Measurements from ENCODE around the gene TMEM123. TPM values are rescaled to one million over a fixed set of nuclear protein-coding genes. Genes with fewer than 3 reads are reported as not detected.
A peak's percentile ranks its signal among the peaks of the same experiment; 100 is the strongest.

The TMEM123 gene
- total and polyA plus RNA-seq, 2 donors (not counting 1 experiment from before 2014, with no cell fraction given) = 36.7 to 422 TPM

- Mint-ChIP-seq H3K27ac (no peak overlapping the region), H3K9me3 (ENCODE audit: insufficient read depth) (peaks cover 5% of the 10 kb centered on the region), H3K4me1 (peaks cover 53% of the 10 kb centered on the region), H3K4me3 (peak overlapping the region; percentile 55), H3K27me3 (no peaks in the 10 kb centered on the region)
- no peak overlapping the region for H3K27ac ChIP-seq (ENCODE audit: low read length in 2 of 2)
- no peak overlapping the region for H2AFZ ChIP-seq (ENCODE audit: insufficient read depth, low read depth, low read length, poor library complexity, severe bottlenecking)
- POLR2A ChIA-PET = no interaction called here
- H3K4me2 ChIP-seq (replicated peaks; ENCODE audit: low read depth, low read length, poor library complexity, severe bottlenecking) = no peak overlapping the region
- 100% methylated on average over 1 of the region's 2 CpGs for WGBS (ENCODE audit: insufficient coverage)
- H3K79me2 ChIP-seq (ENCODE audit: control insufficient read depth, insufficient read depth, low read length) = peaks cover 96% of the 10 kb centered on the region
- ATAC-seq (ENCODE audit: low read depth) (no peak), DNase-seq (no peak)
- no peaks in the 10 kb centered on the region for H3K27me3 ChIP-seq (replicated peaks in 1 of 4; ENCODE audit: control extremely low read depth in 1 of 4, control insufficient read depth in 3 of 4, insufficient read depth in 4 of 4, low read length in 3 of 4)
- TF ChIP-seq EZH2 (IDR thresholded peaks at IDR 0.05; ENCODE audit: borderline replicate concordance, insufficient read depth, low read depth, low read length, poor library complexity, severe bottlenecking) (no peak), CTCF (IDR thresholded peaks at IDR 0.05) (no peak)
- peaks cover 28% of the 10 kb centered on the region for H4K20me1 ChIP-seq (ENCODE audit: control insufficient read depth, insufficient read depth, low read length, poor library complexity, severe bottlenecking)
- CTCF ChIA-PET = interaction anchor here (2.1 kb wide), 1 partner anchor 24 kb away, joined by 9 read pairs; no protein-coding TSS in a partner anchor
- H3K4me3 ChIP-seq (ENCODE audit: control extremely low read depth in 1 of 5, extremely low read depth in 1 of 5, insufficient read depth in 1 of 5, low read depth in 2 of 5, low read length in 4 of 5) = no peak overlapping the region
- H3K9me3 ChIP-seq (ENCODE audit: control extremely low read depth in 1 of 3, control insufficient read depth in 2 of 3, insufficient read depth in 1 of 3, low read length in 2 of 3) = peaks cover 0 to 6% (median 4%) of the 10 kb centered on the region in 3 donors
- peaks cover 0 to 2% of the 10 kb centered on the region in 2 experiments for H3K36me3 ChIP-seq (replicated peaks in 1 of 2; ENCODE audit: control extremely low read depth in 1 of 2, control insufficient read depth in 1 of 2, extremely low read depth in 1 of 2, insufficient read depth in 2 of 2, low read length in 1 of 2)
- H3K4me1 ChIP-seq (ENCODE audit: control insufficient read depth in 2 of 2, insufficient read depth in 2 of 2, low read length in 2 of 2) = peaks cover 12 to 18% of the 10 kb centered on the region in 2 donors
- H3K9ac ChIP-seq (ENCODE audit: low read length) = no peak overlapping the region
- intact Hi-C loops (cut with micrococcal nuclease) = no loop called here
Measured at GRCh38 chr11:102414559-102414958, 38.0 kb downstream of the TMEM123 start.

GRCh38 chr11:102413497-102413896 is 39.1 kb downstream of the TMEM123 start:
- 79% methylated on average over 4 of the region's 4 CpGs for WGBS (ENCODE audit: insufficient coverage)
- Histone ChIP-seq H3K27me3 (replicated peaks in 1 of 4; ENCODE audit: control extremely low read depth in 1 of 4, control insufficient read depth in 3 of 4, insufficient read depth in 4 of 4, low read length in 3 of 4) (no peaks in the 10 kb centered on the region), H3K4me2 (replicated peaks; ENCODE audit: low read depth, low read length, poor library complexity, severe bottlenecking) (no peak overlapping the region), H2AFZ (ENCODE audit: insufficient read depth, low read depth, low read length, poor library complexity, severe bottlenecking) (no peak overlapping the region), H3K9me3 (ENCODE audit: control extremely low read depth in 1 of 3, control insufficient read depth in 2 of 3, insufficient read depth in 1 of 3, low read length in 2 of 3) (peaks cover 0 to 6% (median 4%) of the 10 kb centered on the region in 3 donors), H3K27ac (ENCODE audit: low read length in 2 of 2) (no peak overlapping the region), H4K20me1 (ENCODE audit: control insufficient read depth, insufficient read depth, low read length, poor library complexity, severe bottlenecking) (peaks cover 31% of the 10 kb centered on the region), H3K36me3 (replicated peaks in 1 of 2; ENCODE audit: control extremely low read depth in 1 of 2, control insufficient read depth in 1 of 2, extremely low read depth in 1 of 2, insufficient read depth in 2 of 2, low read length in 1 of 2) (peaks cover 0 to 2% of the 10 kb centered on the region in 2 experiments), H3K4me1 (ENCODE audit: control insufficient read depth in 2 of 2, insufficient read depth in 2 of 2, low read length in 2 of 2) (peaks cover 12 to 18% of the 10 kb centered on the region in 2 donors), H3K4me3 (ENCODE audit: control extremely low read depth in 1 of 5, extremely low read depth in 1 of 5, insufficient read depth in 1 of 5, low read depth in 2 of 5, low read length in 4 of 5) (no peak overlapping the region), H3K79me2 (ENCODE audit: control insufficient read depth, insufficient read depth, low read length) (peaks cover 96% of the 10 kb centered on the region), H3K9ac (ENCODE audit: low read length) (no peak overlapping the region)
- Mint-ChIP-seq H3K4me3 (no peak overlapping the region), H3K9me3 (ENCODE audit: insufficient read depth) (peaks cover 5% of the 10 kb centered on the region), H3K27me3 (no peaks in the 10 kb centered on the region), H3K27ac (no peak overlapping the region), H3K4me1 (peaks cover 51% of the 10 kb centered on the region)
- TF ChIP-seq EZH2 (IDR thresholded peaks at IDR 0.05; ENCODE audit: borderline replicate concordance, insufficient read depth, low read depth, low read length, poor library complexity, severe bottlenecking) = no peak
- no peak for TF ChIP-seq CTCF (IDR thresholded peaks at IDR 0.05)
- DNase-seq (no peak), ATAC-seq (ENCODE audit: low read depth) (no peak)
- intact Hi-C loops (cut with micrococcal nuclease) = no loop called here
- ChIA-PET CTCF (interaction anchor here (0.6 to 2.1 kb wide), 3 partner anchors 23 to 71 kb away, joined by 3 to 9 read pairs (median 5); no protein-coding TSS in a partner anchor), POLR2A (no interaction called here)

Measured in B cell (primary cell).